KOPT-K1 (cell line): Measurements from ENCODE around the gene ZC3H13.

ENCODE experiments used
- H3K27ac ChIP-seq: fragments of 200-600 bp; sonication (generic); 2 replicates; pipeline ENCODE4 v1.5.1; 2016; ENCODE audit warnings: antibody characterized with exemption, mild to moderate bottlenecking, low read depth, low read length; ENCODE audit not compliant: poor library complexity, severe bottlenecking
- H3K36me3 ChIP-seq: fragments of 200-600 bp; sonication (generic); 2 replicates; pipeline ENCODE4 v1.5.1; 2017; ENCODE audit warnings: antibody characterized with exemption, mild to moderate bottlenecking, low read length, moderate library complexity; ENCODE audit not compliant: insufficient read depth
- H3K9me3 ChIP-seq: fragments of 200-600 bp; sonication (generic); 2 replicates; pipeline ENCODE4 v1.5.1; 2017; ENCODE audit warnings: antibody characterized with exemption, low read length, mild to moderate bottlenecking; ENCODE audit not compliant: insufficient read depth, poor library complexity, severe bottlenecking

Gene ZC3H13

DNA sequence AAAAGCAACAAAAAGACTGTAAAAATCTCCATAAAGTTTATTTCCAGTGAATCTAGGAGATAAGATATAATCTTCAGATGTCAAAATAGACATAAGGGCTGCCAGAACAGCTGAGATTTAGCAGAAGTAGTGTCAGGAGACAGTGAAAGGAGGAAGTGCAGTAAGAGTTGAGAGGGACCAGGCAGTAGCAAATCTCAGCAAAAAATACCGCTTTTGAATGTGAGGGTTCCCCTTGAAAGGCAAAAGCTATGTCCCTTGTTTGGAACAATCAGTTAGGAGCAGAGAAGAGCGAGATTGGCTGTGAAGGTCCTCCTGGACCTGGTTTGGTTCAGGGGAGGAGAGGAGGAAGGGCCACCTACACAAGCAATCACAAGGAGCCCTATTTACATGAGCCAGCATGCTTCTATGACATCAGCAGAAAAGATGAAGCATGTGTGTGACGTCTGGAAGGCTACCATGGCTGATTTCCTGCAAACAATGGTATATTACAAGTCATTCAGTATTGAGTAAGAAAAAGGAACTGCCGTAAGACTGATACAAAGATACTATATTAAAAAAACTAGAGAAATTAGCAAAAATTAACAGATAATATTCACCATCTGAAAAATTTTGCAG is 102.1 kb downstream of the ZC3H13 start:
- Histone ChIP-seq H3K36me3 (peaks cover 11% of the 10 kb centered on the region), H3K9me3 (no peaks in the 10 kb centered on the region), H3K27ac (no peak overlapping the region)

GRCh38 chr13:45949161-45949560 is 103.4 kb downstream of the ZC3H13 start:
- H3K9me3 ChIP-seq = no peaks in the 10 kb centered on the region
- no peaks in the 10 kb centered on the region; the same call in 1 of the 2 replicates for H3K36me3 ChIP-seq
- no peak overlapping the region for H3K27ac ChIP-seq

- no peaks in the 10 kb centered on the region for H3K36me3 ChIP-seq
- no peak overlapping the region for H3K27ac ChIP-seq
- no peaks in the 10 kb centered on the region for H3K9me3 ChIP-seq
These were observed 108.6 kb downstream of the ZC3H13 start for GRCh38 chr13:45943965-45944364.

DNA sequence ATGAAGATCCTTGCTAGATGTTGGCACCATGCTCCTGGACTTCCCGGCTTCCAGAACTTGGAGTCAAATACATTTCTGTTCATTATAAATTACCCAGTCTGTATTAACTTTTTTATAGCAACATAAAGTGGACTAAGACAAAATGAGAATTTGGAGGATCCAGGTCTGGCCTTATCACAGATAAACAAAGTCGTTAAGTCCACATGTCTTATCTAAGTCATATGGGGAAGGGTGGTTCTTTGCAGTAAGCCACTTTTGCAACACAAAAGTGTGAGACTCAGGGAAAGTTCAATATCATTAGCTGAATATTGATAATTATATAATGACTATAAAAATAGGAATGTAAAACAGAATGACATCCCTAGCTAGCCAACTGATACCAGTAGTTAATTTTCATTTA is 109.4 kb downstream of the ZC3H13 start:
- Histone ChIP-seq H3K36me3 (no peaks in the 10 kb centered on the region), H3K27ac (no peak overlapping the region), H3K9me3 (peaks cover 7% of the 10 kb centered on the region)

DNA sequence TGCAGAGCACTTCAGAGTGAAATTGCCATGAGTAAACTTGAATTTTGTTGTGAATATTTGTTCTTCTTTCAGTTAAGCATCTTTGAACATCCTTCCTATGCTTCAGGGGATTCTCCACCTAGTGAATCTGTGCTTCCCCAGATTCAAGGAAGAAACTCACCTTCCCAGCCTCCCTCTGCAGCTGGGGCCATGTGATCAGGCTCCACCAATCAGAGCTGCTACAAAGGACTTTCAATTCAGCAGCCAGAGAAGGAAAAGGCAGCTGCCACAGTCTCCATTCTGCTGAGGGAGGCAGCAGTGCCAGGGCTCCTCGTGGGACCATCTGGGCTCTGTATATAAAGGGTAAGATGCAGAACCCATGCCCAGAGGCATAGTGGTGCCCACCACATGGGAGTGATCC is 111.3 kb downstream of the ZC3H13 start:
- Histone ChIP-seq H3K36me3 (no peaks in the 10 kb centered on the region), H3K9me3 (peaks cover 10% of the 10 kb centered on the region), H3K27ac (no peak overlapping the region)

DNA sequence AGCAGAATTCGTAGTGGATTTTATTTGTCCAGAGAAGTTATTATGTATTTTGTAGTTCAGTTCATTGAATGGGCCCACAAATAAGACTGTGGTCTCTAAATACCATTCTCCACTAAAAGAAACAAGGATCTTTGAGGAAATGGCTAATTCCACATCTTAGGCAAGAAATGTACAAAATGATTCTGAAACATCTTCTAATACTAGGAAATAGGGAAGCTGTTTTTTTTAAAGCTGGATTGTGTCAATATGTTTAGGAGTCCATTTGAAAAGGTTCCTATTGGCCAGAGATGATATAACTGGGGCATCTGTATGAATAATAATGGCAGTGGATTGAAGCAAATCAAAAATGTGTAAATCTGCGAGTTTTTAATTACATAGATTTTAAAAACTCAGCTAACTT is 112.5 kb downstream of the ZC3H13 start:
- H3K36me3 ChIP-seq = no peaks in the 10 kb centered on the region
- peaks cover 10% of the 10 kb centered on the region for H3K9me3 ChIP-seq
- H3K27ac ChIP-seq = no peak overlapping the region

DNA sequence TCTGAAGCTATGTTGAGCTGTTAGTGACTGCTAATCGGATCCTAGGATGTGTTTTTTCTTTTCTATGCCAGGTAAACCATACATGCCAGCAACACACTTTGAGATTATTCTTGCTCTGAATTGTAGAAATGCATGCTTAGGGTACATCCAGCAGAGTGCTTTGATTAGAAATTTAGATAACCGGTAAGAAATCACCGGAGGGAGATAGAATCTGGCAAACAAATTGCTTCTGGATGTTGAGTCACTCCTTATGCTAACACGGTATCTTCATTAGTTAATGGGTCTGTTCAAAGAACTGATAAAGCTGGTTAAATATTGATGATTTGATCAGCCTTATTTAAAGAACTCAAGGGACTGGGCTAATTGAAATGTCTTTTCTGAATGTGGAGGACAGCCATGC is 115.9 kb downstream of the ZC3H13 start:
- H3K9me3 ChIP-seq = peaks cover 10% of the 10 kb centered on the region
- H3K36me3 ChIP-seq = no peaks in the 10 kb centered on the region
- no peak overlapping the region for H3K27ac ChIP-seq

- no peak overlapping the region for H3K27ac ChIP-seq
- peaks cover 10% of the 10 kb centered on the region for H3K9me3 ChIP-seq
- H3K36me3 ChIP-seq = no peaks in the 10 kb centered on the region
These were observed 118.3 kb downstream of the ZC3H13 start for GRCh38 chr13:45934283-45934682.

DNA sequence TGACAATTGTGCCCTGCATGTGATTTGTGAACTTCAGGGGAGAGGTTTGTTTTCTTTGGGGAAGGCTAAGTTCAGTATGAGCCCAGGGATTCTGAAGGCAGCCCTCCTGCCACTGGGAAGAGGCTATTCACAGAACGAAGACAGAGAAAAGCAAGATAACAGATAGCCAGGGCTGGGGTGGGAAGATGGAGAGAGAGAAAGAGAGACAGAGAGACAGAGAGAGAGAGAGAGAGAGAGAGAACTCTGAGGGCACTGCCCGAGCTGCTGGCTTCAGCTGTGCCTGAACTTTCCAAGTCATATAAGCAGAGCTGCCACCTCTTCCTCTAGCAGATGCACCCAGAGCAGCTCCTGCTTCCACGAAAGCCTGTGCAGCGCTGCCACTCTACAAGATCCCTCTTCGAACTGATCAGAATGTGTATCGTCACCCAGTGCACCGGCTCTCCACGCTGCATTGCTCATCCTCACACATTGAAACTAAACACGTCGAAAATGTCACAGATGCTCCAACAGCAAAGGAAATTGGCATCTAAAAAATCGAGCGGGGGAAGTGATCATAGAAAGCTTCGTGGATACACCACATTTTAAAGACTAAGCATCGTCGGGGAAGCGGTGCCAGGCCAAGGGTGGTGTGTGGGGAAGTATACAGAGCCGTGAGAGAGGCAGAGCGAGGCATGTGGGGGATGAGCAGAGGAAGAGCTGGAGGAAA is 119.2 kb downstream of the ZC3H13 start:
- Histone ChIP-seq H3K9me3 (peaks cover 5% of the 10 kb centered on the region), H3K27ac (no peak overlapping the region), H3K36me3 (no peaks in the 10 kb centered on the region)

GRCh38 chr13:45932676-45933075 is 119.9 kb downstream of the ZC3H13 start:
- no peaks in the 10 kb centered on the region for H3K9me3 ChIP-seq
- H3K27ac ChIP-seq = no peak overlapping the region

DNA sequence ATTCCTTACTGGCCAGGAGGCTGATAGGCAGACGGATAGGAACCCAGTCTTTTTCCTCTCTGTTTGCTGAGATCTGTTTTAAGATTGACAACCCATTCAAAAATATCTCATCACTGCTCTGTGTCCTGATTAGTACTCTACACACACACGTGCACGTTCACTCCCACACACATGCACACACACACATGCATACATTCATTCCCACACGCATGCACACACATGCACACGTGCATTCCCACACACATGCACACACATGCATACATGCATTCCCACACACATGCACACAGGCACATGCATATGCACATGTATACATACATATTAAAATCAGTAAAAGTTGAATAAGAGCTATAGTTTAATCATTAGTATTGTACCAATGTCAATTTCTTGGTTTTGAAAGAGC is 120.4 kb downstream of the ZC3H13 start:
- Histone ChIP-seq H3K36me3 (no peaks in the 10 kb centered on the region), H3K27ac (no peak overlapping the region)

More at GRCh38 chr13:45932676-45933075, 119.9 kb downstream of the ZC3H13 start:
- H3K36me3 ChIP-seq = no peaks in the 10 kb centered on the region

DNA sequence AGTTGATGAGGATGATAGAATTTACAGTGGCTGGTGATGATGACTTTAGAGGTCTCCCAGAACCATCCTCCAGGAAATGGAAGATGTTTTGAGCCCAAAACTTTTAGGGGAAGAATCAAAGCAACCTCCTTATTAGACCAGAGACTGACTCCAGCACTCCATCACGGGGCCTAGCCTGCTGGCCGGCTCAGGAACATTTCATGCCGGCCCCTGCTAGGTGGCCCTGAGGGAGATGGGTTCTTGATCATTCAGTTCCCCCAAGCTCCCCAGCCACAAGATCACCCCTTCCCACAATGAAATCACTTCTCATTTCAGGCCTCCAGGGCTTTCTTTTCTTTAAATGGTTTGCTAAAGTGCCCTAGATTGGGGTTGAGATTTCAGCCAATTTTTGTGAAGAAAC is 121.3 kb downstream of the ZC3H13 start:
- H3K9me3 ChIP-seq = no peaks in the 10 kb centered on the region
- no peak overlapping the region for H3K27ac ChIP-seq
- no peaks in the 10 kb centered on the region for H3K36me3 ChIP-seq

More for the DNA sequence above, 120.4 kb downstream of the ZC3H13 start:
- H3K9me3 ChIP-seq = no peaks in the 10 kb centered on the region

GRCh38 chr13:45930177-45930576 is 122.4 kb downstream of the ZC3H13 start:
- no peaks in the 10 kb centered on the region for H3K9me3 ChIP-seq
- H3K27ac ChIP-seq = no peak overlapping the region
- no peaks in the 10 kb centered on the region for H3K36me3 ChIP-seq

DNA sequence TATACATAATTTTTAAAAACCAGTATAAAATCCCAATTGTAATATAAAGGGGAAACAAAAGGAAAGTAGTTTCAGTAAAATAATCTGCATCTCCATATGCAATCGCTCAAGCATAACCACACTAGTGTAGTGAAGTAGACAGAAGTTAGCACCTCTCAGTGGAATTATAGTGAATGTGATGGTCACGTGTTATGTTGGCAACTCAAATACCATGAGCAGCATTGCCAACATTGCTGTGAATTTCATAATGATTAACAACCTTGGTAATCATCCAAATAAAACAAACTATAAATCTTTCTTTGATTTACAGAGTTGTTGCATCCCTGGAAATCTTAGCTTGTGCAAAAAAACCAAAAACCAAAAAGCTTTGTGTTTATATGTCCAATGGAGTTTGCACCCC is 123.7 kb downstream of the ZC3H13 start:
- Histone ChIP-seq H3K36me3 (no peaks in the 10 kb centered on the region), H3K9me3 (no peaks in the 10 kb centered on the region), H3K27ac (no peak overlapping the region)

GRCh38 chr13:45928176-45928575 is 124.4 kb downstream of the ZC3H13 start:
- H3K27ac ChIP-seq = no peak overlapping the region
- H3K36me3 ChIP-seq = no peaks in the 10 kb centered on the region
- no peaks in the 10 kb centered on the region for H3K9me3 ChIP-seq

- Histone ChIP-seq H3K27ac (no peak overlapping the region), H3K9me3 (no peaks in the 10 kb centered on the region), H3K36me3 (no peaks in the 10 kb centered on the region)
These were observed 125.8 kb downstream of the ZC3H13 start for GRCh38 chr13:45926741-45927140.
